Stimulated activated CD4-positive, alpha-beta T cell treated with anti-CD3 and anti-CD28 coated beads, Interleukin-1b, Interleukin-23, amount 100 ng/mL, for 4 hours (primary cell): ENCODE results near the gene FOXP4.

Experiments used
- DNase-seq, 2 donors: peaks; one replicate each; pipeline ENCODE4 v3.0.0-alpha.2; 2020; ENCODE audit warnings: low read depth in 2 of 2

Gene FOXP4

GRCh38 chr6:41563060-41563776 lies 17.0 kb downstream of the FOXP4 start:
- no peak for DNase-seq

- DNase-seq = no peak
Measured at GRCh38 chr6:41564448-41565142, 18.4 kb downstream of the FOXP4 start.

GRCh38 chr6:41565701-41566100 lies 19.5 kb downstream of the FOXP4 start:
- no peak for DNase-seq

GRCh38 chr6:41566961-41567360 lies 20.8 kb downstream of the FOXP4 start:
- no peak for DNase-seq

- no peak for DNase-seq
Measured at GRCh38 chr6:41567684-41568083, 21.5 kb downstream of the FOXP4 start.

GRCh38 chr6:41568202-41568584 lies 22.0 kb downstream of the FOXP4 start:
- DNase-seq = no peak

- no peak for DNase-seq
Measured at GRCh38 chr6:41568585-41569384, 22.6 kb downstream of the FOXP4 start.

- no peak for DNase-seq
Measured at GRCh38 chr6:41570259-41570615, 24.1 kb downstream of the FOXP4 start.

GRCh38 chr6:41571021-41571780 lies 25.0 kb downstream of the FOXP4 start:
- peak in 1 of 2 donors; percentile 21 for DNase-seq

GRCh38 chr6:41572613-41573012 lies 26.4 kb downstream of the FOXP4 start:
- DNase-seq = no peak

GRCh38 chr6:41573276-41573675 lies 27.1 kb downstream of the FOXP4 start:
- no peak for DNase-seq

GRCh38 chr6:41573985-41574384 lies 27.8 kb downstream of the FOXP4 start:
- DNase-seq = no peak

GRCh38 chr6:41575598-41575997 lies 29.4 kb downstream of the FOXP4 start:
- no peak for DNase-seq

GRCh38 chr6:41576667-41577066 lies 30.5 kb downstream of the FOXP4 start:
- no peak for DNase-seq

GRCh38 chr6:41577356-41578216 lies 31.4 kb downstream of the FOXP4 start:
- no peak for DNase-seq

GRCh38 chr6:41578217-41579087 lies 32.3 kb downstream of the FOXP4 start:
- DNase-seq = no peak

- no peak for DNase-seq
Measured at GRCh38 chr6:41579088-41579610, 33.0 kb downstream of the FOXP4 start.

GRCh38 chr6:41580690-41581089 lies 34.5 kb downstream of the FOXP4 start:
- DNase-seq = no peak

- no peak for DNase-seq
Measured at GRCh38 chr6:41581381-41581991, 35.3 kb downstream of the FOXP4 start.
